Mesenteric fat pad (tissue), 1 donor: Measurements from ENCODE around the gene LBP. TPM values are rescaled to one million over a fixed set of nuclear protein-coding genes. Genes with fewer than 3 reads are reported as not detected.
"Not testable (repeated sequence)": the region's sequence is repeated elsewhere in the genome, so short reads cannot be mapped to it uniquely, and the experiment has no call there.

Source experiments
- DNase-seq: peaks from one replicate; pipeline ENCODE4 v3.0.0-alpha.2; 2020; ENCODE audit warnings: low spot score
- total RNA-seq: library from RNA; stranded (reverse); fragmentation: NEBNext Ultra II Directional; extraction: Animal tissue kit (Norgen Biotek cat#: 25700); gene quantifications from one replicate; pipeline ENCODE4 v1.2.1, GENCODE V29; 2021
- donor health status: DM: yes; HTN: yes; CAD: no.

The LBP gene
- total RNA-seq, 1 donor from 2014 or later: 59.3 TPM

GRCh38 chr20:38349856-38350255 is 3.6 kb downstream of the LBP start:
- DNase-seq: no peak

- no peak for DNase-seq
Measured at GRCh38 chr20:38350879-38351775, 4.8 kb downstream of the LBP start.

- no peak for DNase-seq
Measured at GRCh38 chr20:38353316-38353715, 7.0 kb downstream of the LBP start.

DNA sequence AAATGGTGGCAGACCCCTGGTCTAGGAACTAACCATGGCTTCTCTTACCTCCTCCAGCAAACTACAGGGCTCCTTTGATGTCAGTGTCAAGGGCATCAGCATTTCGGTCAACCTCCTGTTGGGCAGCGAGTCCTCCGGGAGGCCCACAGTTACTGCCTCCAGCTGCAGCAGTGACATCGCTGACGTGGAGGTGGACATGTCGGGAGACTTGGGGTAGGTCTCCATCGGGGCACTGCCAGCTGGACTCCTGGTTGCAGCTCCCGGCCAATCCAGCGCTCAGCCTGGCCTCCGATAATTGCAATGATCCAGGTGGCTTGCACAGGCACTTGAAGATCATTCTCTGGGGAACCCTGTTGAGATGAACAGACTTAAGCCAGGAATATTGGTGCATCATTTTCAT is 7.9 kb downstream of the LBP start:
- no peak for DNase-seq

DNA sequence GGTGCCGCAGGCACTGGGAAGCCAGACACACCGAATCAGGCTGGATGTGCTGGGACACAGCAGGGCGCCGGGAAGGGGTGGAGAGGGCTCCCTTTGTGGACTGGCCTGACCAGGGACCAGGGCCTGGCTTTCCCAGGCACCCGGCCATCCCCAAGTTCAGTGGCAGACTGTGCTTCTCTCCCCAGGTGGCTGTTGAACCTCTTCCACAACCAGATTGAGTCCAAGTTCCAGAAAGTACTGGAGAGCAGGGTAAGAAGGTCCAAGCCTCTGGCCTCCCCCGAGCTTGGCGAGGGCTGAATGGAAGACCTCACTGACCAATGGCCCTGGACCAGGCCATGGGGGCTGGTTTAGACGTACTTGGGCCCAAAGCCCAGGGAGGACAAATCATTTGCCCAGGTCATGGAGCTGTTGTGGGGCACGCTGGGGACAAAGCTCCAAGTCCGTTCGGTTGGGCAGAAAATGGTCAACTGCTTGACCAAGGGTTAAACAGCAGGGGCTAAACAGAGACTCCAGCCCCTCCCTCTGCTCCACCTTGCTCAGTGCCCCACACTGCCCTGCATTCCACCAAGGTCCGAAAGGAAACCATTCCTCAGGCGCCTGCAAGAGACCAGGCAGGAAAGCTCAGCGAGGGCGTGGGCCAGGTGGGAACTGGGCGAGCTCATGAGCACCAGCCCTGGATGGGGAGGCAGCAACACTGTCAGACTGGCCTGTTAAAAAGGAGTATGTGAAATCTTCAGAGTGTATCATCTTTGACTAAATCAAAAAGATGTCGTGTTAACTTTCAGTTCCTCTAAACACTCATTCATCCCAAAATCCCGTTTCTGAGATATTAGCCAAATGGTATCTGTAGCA is 9.1 kb downstream of the LBP start:
- DNase-seq: no peak

- no peak for DNase-seq
Measured at GRCh38 chr20:38357653-38358207, 11.4 kb downstream of the LBP start.

DNA sequence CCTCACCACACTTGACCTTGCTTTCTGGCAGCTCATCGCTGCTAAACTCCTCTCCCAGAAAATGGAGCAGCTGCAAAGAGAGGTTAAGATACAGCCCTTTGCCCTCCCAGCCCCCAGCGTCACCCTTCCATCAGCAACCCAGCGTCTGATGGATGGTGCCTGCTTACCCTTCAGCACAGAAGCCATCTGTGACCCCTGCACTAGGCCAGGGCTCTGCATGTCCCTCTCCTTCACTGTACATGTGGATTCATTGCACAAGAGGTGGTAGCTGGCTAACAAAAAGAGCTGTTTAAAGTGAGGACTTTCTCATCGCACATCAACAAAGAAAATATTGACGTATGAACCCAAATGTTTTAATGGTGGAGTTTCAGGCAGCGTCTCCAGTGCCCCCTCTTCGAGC is 12.3 kb downstream of the LBP start:
- no peak for DNase-seq

- no peak for DNase-seq
Measured at GRCh38 chr20:38363004-38363747, 16.9 kb downstream of the LBP start.

GRCh38 chr20:38369389-38369788 is 23.1 kb downstream of the LBP start:
- DNase-seq: no peak

- no peak for DNase-seq
Measured at GRCh38 chr20:38372806-38373205, 26.5 kb downstream of the LBP start.

GRCh38 chr20:38373231-38373867 is 27.1 kb downstream of the LBP start:
- no peak for DNase-seq

- no peak for DNase-seq
Measured at GRCh38 chr20:38373898-38374297, 27.6 kb downstream of the LBP start.

DNA sequence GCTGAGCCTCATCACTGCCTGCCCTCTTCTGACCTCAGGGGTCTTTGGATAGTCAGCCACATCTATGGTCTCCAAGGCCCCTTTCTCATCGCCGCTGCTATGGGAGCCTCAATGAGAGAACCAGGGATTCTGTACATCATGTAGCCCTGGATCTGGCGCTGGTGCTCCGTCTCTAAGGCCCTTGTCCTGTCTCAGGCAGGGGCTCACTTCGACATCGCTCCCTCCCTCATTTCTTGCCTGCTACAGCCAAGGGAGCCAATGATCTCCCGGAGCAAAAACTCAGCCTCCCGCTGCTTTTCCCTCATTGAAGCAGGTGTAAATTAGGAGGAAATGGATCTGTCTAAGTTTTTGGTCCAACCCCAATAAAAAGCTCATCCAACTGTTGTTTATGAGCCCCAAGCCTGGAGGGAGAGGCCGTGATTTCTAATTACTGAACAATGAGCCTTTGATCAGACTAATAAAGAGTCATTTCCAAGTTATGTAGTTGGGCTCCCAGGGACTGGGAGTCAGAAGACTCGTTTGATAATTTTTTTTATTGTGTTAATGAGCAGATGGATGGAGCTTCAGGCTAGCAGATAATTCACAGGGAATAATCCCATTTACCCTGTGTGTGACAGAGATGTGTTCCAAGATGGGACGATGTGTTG is 30.9 kb downstream of the LBP start:
- DNase-seq: no peak

DNA sequence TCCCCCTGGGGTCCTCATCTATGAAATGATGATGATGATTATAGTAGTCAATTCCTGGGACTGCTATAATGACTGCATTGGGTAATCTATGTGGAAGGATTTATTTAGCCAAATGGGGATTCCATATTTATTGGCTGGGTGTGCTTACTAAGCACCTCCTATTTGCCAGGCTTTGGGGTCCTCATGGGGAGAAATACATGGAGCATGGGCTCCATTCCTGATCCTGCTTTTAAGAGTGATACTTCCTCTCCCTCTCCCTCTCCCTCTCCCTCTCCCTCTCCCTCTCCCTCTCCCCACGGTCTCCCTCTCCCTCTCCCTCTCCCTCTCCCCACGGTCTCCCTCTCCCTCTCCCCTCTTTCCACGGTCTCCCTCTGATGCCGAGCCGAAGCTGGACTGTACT is 31.6 kb downstream of the LBP start:
- DNase-seq: not testable (repeated sequence)

- DNase-seq: no peak
Measured at GRCh38 chr20:38383147-38383546, 36.9 kb downstream of the LBP start.

- no peak for DNase-seq
Measured at GRCh38 chr20:38386004-38386403, 39.7 kb downstream of the LBP start.

GRCh38 chr20:38386851-38387250 is 40.6 kb downstream of the LBP start:
- no peak for DNase-seq

GRCh38 chr20:38387953-38388352 is 41.7 kb downstream of the LBP start:
- no peak for DNase-seq

- DNase-seq: no peak
Measured at GRCh38 chr20:38392356-38392755, 46.1 kb downstream of the LBP start.

DNA sequence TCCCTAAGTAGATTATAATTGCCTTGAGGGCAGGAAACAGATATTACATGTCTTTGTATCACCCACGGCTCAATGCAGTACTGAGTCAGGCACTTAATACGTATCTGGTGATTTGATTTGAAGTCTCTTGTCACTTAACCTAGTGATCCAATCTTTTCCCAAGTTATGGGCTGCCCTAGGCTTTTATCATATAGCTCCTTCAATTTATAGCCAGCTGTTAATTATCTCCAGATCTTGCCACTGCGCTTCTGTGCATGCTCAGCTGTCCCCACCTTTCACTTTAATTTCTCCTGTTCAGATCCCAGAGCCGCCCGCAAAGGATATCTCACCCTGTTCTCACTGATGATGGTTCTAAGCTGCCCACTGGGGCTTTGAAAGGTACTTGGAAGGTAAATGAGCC is 47.0 kb downstream of the LBP start:
- no peak for DNase-seq
